ENCODE data around the gene TEAD2.

DNA sequence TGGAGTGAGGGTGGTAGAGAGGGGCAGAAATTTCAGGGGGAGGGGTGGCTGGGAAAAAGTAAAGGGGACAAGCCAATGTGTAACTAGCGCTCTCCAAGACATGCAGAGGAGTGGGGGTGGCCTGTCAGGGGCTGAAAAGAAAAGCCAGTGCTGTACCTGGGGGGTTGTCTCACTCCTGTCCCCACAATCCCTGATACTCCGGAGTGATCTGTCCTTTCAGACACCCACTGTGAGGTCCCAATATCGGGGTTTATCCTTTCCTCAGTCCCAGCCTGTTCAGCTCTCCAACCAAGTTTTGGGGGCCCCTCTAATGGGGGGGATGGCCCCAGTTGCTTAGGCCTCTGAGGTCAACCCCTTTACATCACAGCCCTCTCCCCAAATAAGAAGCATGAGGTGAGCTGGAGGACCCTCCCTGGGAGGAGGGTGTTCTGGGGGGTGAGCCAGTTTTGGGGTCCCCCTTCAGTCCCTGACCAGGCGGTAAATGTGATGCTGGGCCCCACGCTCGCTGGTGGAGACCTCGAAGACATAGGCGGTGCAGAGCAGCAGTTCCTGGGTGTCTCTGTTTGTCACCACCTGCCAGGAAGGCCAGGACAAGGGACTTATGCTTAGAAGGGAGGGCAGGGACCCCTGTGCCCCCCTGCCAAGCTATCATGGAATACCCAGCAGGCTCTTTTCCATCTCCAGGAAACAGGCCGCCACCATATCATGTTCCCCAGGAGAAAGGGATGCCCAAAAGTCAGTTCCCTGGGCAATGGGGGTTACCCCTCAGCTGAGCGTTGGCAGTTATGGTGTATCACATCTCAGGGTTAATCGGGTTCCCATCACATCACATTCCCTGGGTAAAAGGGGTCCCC is 21.1 kb downstream of the TEAD2 start:
- TF ChIP-seq, protein P1, sequence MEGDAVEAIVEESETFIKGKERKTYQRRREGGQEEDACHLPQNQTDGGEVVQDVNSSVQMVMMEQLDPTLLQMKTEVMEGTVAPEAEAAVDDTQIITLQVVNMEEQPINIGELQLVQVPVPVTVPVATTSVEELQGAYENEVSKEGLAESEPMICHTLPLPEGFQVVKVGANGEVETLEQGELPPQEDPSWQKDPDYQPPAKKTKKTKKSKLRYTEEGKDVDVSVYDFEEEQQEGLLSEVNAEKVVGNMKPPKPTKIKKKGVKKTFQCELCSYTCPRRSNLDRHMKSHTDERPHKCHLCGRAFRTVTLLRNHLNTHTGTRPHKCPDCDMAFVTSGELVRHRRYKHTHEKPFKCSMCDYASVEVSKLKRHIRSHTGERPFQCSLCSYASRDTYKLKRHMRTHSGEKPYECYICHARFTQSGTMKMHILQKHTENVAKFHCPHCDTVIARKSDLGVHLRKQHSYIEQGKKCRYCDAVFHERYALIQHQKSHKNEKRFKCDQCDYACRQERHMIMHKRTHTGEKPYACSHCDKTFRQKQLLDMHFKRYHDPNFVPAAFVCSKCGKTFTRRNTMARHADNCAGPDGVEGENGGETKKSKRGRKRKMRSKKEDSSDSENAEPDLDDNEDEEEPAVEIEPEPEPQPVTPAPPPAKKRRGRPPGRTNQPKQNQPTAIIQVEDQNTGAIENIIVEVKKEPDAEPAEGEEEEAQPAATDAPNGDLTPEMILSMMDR (conservative IDR thresholded peaks at IDR 0.05; ENCODE audit: low read length), result no peak
- no peak for TF ChIP-seq EZH2phosphoT487 (IDR thresholded peaks at IDR 0.05; ENCODE audit: borderline replicate concordance)
